ENCODE measurements around the gene ELAPOR2. TPM values are rescaled to one million over a fixed set of nuclear protein-coding genes. Genes with fewer than 3 reads are reported as not detected.
"Not testable (repeated sequence)": the region's sequence is repeated elsewhere in the genome, so short reads cannot be mapped to it uniquely, and the experiment has no call there.

Gene ELAPOR2
- total RNA-seq, 1 donor from 2014 or later = 10.9 TPM

DNA sequence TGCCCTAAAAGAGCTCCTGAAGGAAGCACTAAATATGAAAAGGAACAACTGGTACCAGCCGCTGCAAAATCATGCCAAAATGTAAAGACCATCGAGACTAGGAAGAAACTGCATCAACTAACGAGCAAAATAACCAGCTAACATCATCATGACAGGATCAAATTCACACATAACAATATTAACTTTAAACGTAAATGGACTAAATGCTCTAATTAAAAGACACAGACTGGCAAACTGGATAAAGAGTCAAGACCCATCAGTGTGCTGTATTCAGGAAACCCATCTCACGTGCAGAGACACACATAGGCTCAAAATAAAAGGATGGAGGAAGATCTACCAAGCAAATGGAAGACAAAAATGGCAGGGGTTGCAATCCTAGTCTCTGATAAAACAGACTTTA is 17.9 kb downstream of the ELAPOR2 start:
- DNase-seq (ENCODE audit: low spot score) = not testable (repeated sequence)

DNA sequence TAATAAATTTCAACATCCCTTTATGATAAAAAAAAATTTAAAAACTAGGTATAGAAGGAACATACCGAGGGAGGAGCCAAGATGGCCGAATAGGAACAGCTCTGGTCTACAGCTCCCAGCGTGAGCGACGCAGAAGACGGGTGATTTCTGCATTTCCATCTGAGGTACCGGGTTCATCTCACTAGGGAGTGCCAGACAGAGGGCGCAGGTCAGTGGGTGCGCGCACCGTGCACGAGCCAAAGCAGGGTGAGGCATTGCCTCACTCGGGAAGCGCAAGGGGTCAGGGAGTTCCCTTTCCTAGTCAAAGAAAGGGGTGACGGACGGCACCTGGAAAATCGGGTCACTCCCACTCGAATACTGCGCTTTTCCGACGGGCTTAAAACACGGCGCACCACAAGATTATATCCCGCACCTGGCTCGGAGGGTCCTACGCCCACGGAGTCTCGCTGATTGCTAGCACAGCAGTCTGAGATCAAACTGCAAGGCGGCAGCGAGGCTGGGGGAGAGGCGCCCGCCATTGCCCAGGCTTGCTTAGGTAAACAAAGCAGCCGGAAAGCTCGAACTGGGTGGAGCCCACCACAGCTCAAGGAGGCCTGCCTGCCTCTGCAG is 19.7 kb downstream of the ELAPOR2 start:
- peak; percentile 19 for DNase-seq (ENCODE audit: low spot score)

DNA sequence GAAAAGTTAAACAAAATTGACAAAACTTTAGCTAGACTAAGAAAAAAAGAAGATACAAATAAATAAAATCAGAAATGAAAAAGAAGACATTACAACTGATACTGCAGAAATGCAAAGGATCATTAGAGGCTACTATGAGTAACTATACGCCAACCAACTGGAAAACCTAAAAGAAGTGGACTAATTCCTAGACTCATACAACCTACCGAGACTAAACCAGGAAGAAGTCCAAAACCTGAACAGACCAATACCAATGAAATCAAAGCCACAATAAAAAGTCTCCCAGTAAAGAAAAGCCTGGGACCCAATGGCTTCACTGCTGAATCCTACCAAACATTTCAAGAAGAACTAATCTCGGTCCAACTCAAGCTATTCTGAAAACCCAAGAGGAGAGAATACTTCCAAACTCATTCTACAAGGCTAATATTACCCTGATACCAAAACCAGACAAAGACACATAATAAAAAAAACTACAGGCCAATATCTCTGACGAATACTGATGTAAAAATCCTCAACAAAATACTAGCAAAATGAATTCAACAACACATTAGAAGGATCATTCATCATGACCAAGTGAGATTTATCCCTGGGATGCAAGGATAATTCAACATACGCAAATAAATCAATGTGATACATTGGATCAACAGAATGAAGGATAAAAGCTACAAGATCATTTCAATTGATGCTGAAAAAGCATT is 20.3 kb downstream of the ELAPOR2 start:
- no peak for DNase-seq (ENCODE audit: low spot score)

DNA sequence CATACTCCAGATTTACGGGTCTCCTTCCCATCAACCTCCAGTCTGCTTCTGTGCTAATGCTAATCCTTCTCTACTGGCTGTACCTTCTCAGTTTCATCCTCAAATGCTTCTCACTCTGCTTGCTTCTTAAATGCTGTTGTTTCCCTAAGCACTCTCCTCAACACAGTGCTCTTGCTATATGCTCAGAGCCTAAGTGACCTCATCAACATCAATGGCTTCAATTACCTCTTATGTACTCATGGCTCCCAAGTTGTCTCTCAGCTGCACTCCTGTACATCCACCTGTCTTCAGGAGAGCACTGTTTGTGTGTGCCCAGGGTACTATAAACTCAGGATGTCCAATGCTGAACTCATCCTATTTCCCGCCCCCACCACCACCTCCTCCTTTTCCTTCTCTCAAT is 22.5 kb downstream of the ELAPOR2 start:
- no peak for DNase-seq (ENCODE audit: low spot score)

DNA sequence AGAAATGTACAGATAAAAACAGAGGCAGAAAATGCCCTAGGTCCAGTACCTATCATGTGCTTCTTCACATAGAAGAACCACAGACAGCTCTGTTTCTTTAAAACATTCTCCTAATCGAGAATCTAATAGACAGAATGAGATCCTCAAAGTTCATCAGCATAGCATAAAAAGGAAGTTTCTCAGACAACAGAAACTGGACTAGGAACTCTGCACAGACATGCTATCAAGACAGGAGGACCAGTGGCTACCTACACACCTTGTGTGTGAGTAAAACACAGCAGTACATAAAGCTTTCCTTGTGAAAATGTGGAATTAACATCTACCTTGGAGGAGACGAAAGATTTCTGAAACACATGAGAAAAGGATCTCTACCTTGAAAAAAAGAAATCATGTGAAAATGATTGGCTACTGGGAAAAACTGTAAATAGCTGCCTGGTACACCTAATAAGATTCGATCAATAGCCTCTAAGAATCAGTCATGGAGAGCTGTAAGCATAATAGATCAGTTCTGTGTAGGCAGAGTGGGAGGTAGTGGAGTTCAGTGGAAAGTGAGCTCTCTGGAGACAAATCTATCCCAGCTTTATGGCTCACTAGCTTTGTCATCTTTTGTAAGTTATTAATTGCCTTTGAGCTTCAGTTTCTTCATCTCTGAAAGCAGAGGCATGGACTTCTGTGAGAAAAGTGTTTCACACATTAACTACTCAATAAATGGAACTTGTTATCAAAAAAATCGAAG is 26.7 kb downstream of the ELAPOR2 start:
- no peak for DNase-seq (ENCODE audit: low spot score)

DNA sequence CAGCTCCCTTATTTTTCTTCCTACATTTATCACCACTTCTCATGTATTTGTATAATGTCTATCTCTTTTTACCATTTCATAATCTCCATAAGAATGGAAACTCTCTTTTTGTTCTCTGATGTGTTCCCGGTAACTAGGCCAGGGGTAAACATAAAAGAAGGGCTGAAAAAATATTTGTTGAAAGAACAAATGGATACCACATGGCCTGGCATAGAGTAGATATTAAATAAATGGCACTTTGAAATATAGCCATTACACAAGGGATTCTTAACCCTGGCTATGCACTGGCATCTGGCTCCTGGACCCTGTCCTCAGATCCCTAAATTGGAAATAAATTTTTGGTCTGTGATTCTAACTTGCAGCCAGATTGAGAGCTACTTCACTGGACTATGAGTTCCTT is 30.4 kb downstream of the ELAPOR2 start:
- no peak for DNase-seq (ENCODE audit: low spot score)

DNA sequence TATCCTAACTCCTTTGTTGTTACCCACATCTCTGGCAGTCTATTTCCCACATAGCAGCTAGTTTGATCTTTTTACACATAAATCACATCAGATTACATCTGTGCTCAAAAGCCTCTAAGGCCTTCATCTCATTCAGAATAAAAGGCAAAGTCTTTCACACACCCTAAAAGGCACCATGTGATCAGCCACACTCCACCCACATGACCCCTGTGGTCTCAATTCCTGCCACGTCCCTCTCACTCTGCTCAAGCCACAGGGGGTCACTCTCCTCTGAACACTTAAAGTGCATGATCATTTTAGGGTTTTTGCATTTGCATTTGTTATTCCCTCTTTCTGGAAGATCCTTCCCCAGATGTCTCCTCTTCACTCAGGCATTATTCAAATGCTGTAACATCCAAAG is 30.8 kb downstream of the ELAPOR2 start:
- no peak for DNase-seq (ENCODE audit: low spot score)

DNA sequence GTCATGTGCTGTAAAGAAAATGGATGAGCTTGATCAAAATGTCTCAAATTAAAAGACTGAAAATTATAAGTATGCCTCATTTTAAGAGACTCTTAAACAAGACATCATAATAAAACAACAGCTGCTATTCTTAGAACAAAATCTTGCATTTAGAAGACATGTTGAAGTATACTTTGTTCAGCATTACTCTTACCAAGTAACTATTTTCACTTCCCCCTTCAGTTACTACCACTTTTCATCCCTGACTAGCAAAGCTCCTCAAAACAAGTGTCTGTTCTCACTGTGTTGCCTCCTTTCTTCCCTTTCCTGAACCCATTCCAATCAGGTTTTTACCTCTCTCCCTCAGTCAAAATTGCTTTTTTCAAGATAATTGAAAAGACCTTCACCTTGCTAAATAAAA is 31.6 kb downstream of the ELAPOR2 start:
- DNase-seq (ENCODE audit: low spot score) = no peak

DNA sequence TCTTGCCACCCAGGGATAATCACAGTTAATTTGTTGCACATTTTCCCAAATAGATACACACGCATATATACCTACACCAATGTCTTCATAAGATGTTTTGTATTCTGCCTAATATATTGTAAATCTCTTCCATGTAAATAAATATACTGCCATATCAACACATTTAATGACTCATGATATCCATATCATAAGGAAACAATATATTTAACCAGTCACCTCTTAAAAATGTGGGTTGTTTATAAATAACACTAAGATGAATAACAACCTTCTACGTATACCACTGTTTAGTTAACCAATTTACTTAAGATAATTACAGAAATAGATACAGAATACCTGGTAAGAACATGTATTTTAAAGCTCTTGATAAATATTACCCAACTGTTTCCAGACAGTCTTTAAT is 38.2 kb downstream of the ELAPOR2 start:
- no peak for DNase-seq (ENCODE audit: low spot score)

DNA sequence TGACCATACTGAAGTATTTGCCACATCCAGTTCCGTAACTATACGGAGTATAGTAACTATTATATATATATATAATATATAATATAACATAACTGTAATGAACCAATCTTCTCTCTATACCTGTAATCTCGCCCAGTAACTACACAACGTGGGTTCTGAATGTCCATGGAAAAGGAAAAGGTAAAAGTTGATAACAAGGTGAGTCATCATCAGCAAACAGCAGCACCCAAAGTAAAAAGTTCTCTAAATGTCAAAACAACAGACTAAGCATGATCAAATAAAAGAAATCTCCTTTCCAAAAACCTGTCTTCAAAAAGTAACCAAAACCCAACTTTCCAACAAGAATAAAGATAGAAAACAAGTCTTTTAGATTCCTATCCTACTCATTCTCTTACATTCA is 42.8 kb downstream of the ELAPOR2 start:
- DNase-seq (ENCODE audit: low spot score) = no peak

DNA sequence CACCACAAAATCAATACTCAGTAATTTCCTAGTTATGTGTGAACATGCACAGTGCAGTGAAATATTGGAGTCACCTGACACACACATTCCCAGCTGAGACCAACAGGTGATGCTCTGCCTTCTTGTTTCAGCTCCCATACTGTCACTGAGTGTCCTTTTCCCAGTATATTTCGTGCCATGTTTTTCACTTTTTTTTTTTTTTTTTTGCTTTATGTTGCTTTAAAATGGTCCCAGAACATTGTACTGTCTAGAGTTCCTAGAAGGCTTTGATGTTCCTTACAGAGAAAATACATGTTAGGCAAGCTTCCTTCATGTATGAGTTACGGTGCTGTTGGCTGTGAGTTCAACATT is 45.6 kb downstream of the ELAPOR2 start:
- DNase-seq (ENCODE audit: low spot score) = no peak

DNA sequence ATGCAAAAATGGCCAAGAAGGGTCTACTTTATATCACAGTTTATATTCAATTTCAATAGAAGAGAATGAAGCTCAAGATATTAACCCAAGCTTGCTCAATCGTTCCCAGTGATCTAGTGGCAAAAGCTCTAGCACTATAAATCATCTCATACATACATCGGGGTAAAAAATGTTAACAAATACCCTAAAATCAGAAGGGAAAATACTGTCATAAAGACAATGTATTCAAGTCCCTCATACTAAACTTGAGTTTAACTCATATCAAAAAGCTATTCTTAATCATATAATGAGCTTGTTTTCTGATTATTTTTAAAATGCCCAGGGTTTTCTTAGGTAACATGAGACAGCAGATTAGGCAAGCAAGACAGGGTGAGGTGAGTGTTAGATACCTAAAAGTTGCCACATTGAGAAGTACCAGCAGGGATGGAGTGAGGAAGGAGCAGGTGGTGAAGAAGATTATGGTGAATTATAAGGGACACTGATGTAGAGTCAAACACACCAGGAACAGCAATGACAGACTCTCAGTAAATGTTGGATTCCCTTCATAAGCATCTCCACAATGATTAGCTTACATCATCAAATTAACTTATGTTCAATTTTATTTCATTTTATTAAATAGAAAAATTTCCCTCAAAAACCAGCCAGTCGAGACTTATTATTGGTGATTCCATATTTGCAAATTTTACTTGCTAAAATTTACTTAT is 46.2 kb downstream of the ELAPOR2 start:
- no peak for DNase-seq (ENCODE audit: low spot score)

Other genes with a start within 250 kb of the ELAPOR2 start
- gene DMTF1, start 92.8 kb upstream of the ELAPOR2 start, total RNA-seq = 65.6 TPM
- gene TMEM243, start 160.1 kb upstream of the ELAPOR2 start, total RNA-seq = 24.0 TPM

Data from mucosa of gallbladder (tissue), 1 donor.